IPS-15b (cell line): ENCODE measurements around the gene KIRREL3.

Experiments used
- H3K27me3 ChIP-seq: one replicate; pipeline ENCODE4 v1.6.1; 2013; ENCODE audit warnings: low read length; ENCODE audit not compliant: control insufficient read depth, insufficient read depth
- H3K36me3 ChIP-seq: one replicate; pipeline ENCODE4 v1.6.1; 2013; ENCODE audit warnings: low read length; ENCODE audit not compliant: control insufficient read depth, insufficient read depth
- H3K4me1 ChIP-seq: one replicate; pipeline ENCODE4 v1.6.1; 2013; ENCODE audit warnings: mild to moderate bottlenecking, low read length; ENCODE audit not compliant: control insufficient read depth, insufficient read depth
- H3K4me3 ChIP-seq: one replicate; pipeline ENCODE4 v1.5.1; 2013; ENCODE audit warnings: low read depth, low read length
- H3K9ac ChIP-seq: one replicate; pipeline ENCODE4 v1.6.1; 2013; ENCODE audit warnings: low read depth, mild to moderate bottlenecking, low read length
- H3K9me3 ChIP-seq: one replicate; pipeline ENCODE4 v1.6.1; 2013; ENCODE audit warnings: mild to moderate bottlenecking, low read length; ENCODE audit not compliant: control insufficient read depth, insufficient read depth

Gene KIRREL3

DNA sequence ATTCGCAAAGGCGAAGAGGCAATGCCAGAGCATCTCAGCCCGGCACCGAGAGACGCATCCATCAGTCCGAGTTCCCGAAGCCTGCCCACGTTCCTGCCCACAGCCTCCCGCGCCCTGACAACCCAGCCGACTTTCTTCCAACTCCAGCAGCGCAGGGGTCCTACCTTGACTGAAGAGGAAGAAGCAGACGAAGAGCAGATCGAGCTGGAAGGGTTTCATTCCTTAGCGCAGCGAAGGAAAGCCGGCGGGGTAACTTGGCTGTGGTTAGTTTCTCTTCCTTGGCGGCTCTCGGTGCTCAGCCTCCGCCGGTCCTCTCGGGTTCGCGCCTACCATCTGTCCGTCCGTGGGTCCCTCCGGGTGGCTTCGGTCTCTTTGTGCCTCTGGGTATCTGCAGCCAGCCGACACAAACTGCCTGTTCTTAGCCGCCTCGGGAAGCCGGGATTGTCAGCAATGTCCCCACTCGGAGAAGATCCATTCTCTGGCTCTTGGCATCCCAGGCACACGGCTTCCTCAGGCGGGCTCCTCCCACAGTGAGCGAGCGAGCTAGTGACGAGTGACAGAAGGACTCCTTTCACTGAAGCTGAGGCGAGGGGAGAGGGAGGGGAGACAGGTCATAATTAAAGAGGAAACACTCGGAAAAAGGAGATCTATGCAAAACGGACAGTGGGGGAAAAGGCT lies at the start of gene KIRREL3:
Gene KIRREL3, minus strand, starts transcription at position 480 of the 678 bp plus-strand sequence.
- no peaks in the 10 kb centered on the region for H3K9me3 ChIP-seq
- peak within 1 kb of the TSS; percentile 40 for H3K4me3 ChIP-seq
- peaks cover 7% of the 10 kb centered on the region for H3K4me1 ChIP-seq
- H3K27me3 ChIP-seq = peaks cover 83% of the 10 kb centered on the region
- no peak within 1 kb of the TSS for H3K9ac ChIP-seq
- H3K36me3 ChIP-seq = no peaks in the 10 kb centered on the region

DNA sequence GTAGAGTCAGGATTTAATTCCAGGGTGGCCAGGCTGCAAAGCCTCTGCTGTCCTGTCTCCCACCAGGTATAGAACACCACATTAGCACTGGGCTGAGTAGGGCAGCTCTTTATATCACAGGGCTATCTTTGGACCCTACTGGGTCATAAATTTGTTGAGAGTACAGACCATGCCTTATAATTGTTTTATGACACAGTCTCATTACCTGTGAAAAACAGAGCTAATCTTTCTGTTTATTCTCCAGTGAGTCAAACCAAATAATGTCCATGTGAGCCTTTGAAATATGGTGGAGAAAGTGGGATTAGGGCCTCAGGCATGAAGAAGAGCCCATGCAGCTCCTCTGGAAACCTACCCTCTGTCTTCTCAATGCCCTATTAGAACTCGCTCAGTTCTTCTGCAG lies 49.6 kb upstream of the KIRREL3 start:
- Histone ChIP-seq H3K36me3 (no peaks in the 10 kb centered on the region), H3K27me3 (no peaks in the 10 kb centered on the region), H3K4me3 (no peak overlapping the region), H3K4me1 (peaks cover 4% of the 10 kb centered on the region), H3K9me3 (no peaks in the 10 kb centered on the region), H3K9ac (no peak overlapping the region)

DNA sequence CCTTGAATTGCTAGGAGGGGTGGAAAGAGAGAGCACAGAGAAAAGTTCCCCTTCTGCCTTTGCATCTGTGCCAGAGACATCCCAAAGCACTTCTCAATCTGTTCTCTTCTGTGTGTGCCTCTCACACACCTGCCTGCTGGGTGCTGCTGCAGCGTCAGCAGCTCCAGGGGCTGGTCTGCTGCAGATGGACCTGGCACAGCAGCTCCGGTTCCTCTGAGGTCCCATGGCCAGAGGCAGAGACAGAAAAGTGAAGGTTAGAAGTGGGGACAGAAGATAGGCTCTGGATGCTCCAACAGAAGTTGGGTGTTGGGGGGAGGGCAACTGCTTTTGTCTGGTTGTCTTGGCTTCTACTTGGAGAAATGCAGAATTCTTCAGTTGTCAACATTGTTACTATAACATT lies 48.9 kb upstream of the KIRREL3 start:
- Histone ChIP-seq H3K4me3 (no peak overlapping the region), H3K36me3 (no peaks in the 10 kb centered on the region), H3K9me3 (no peaks in the 10 kb centered on the region), H3K27me3 (no peaks in the 10 kb centered on the region), H3K9ac (no peak overlapping the region), H3K4me1 (peaks cover 4% of the 10 kb centered on the region)

DNA sequence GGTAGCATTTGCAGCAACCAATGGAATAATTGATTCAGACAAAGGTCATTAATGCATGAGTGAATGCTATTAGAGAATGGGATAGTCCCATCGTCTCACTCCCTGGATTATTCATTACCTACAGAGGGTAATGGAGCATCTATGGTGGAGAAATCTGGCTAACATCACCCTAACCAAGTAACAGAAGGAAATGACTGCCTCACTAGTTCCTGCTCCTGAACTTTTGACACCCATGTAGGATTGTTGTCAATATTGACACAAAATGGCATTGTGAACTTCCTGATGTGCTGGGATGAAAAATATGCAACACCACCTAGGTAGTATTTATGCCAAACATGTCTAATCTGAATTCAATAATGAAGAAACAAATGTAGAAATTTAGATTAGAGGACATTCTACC lies 44.0 kb upstream of the KIRREL3 start:
- no peaks in the 10 kb centered on the region for H3K4me1 ChIP-seq
- no peak overlapping the region for H3K4me3 ChIP-seq
- H3K36me3 ChIP-seq = no peaks in the 10 kb centered on the region
- H3K9ac ChIP-seq = no peak overlapping the region
- H3K27me3 ChIP-seq = no peaks in the 10 kb centered on the region
- H3K9me3 ChIP-seq = no peaks in the 10 kb centered on the region

DNA sequence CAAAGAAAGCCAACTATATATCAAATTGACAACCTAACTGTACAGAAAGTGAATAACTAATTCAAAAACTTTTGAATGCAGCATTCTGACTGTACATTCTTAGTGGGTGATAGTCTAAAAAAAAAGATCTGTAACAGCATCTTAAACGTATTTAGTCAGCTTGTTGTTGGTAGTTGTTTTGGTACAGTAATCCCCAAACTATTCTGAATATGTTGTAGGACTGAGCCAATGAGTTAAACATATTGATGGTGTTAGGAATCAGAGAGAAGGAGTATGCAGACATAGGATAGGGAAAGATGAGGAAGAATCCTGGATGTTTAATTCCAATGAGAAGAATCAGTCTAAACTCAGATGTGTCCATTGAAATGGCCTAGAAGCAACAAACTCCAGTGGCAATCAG lies 41.9 kb upstream of the KIRREL3 start:
- Histone ChIP-seq H3K36me3 (no peaks in the 10 kb centered on the region), H3K4me3 (no peak overlapping the region), H3K9me3 (no peaks in the 10 kb centered on the region), H3K4me1 (no peaks in the 10 kb centered on the region), H3K9ac (no peak overlapping the region), H3K27me3 (no peaks in the 10 kb centered on the region)

DNA sequence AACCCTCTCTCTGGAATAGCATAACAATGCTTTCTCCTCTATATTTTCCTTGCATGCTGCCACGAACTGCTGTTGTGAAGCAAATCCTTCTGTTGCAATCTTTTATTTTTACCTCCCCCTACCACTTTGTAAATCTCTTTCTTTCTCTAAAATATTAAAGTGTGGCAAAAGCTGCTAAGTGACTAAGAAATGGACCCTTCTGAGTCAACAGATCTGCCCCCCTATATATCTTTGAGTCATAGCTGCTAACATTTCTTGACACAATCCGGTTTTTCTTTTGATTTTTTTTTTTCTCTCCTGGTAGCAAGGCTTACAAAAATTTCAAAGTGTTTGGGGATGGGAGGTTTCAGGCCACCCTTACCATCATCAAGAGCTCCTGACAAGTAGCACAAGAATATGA lies 39.0 kb upstream of the KIRREL3 start:
- Histone ChIP-seq H3K36me3 (no peaks in the 10 kb centered on the region), H3K27me3 (no peaks in the 10 kb centered on the region), H3K4me3 (no peak overlapping the region), H3K9me3 (no peaks in the 10 kb centered on the region), H3K9ac (no peak overlapping the region), H3K4me1 (no peaks in the 10 kb centered on the region)

DNA sequence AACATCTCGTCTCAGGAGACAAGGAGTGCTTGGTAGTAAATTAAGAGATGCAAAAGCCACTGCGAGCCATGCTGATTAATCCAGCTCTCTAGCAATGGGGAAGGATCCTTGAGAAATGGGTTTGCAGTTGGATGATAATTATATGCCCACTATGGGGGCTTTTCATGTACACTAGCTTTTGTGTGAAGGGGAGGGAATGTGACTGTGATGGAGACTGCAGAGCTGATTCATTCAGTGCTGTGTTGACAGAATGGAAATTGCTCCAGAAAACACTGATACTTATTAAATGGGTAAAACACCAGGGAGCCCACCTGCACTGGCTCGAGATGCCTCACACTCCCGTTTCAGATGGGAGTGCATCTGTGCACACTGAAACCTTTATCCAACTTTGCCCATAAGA lies 37.0 kb upstream of the KIRREL3 start:
- no peak overlapping the region for H3K4me3 ChIP-seq

DNA sequence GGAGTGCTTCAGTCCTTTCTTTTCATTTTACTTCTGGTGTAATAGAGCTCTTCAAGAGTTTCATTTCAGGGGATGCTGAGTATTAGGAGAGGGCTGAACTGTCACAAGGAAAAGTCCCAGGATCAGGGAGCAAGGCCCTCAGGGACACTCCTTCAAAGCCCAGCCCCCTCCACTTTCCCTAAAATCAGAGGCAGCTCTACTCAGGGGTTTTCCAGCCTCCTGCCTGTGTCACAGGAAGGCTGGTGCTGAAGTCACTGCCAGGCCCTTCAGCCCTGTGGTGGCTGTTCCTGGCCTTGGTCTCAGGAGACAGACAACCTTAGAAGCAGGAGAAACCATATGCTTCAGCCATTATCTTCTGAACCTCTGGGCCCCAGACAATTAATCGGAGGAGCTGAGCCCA lies 36.4 kb upstream of the KIRREL3 start:
- Histone ChIP-seq H3K4me1 (no peaks in the 10 kb centered on the region), H3K4me3 (no peak overlapping the region), H3K9me3 (no peaks in the 10 kb centered on the region), H3K27me3 (no peaks in the 10 kb centered on the region), H3K9ac (no peak overlapping the region), H3K36me3 (no peaks in the 10 kb centered on the region)

More for the DNA sequence above, 37.0 kb upstream of the KIRREL3 start:
- Histone ChIP-seq H3K9ac (no peak overlapping the region), H3K4me1 (no peaks in the 10 kb centered on the region), H3K27me3 (no peaks in the 10 kb centered on the region), H3K36me3 (no peaks in the 10 kb centered on the region), H3K9me3 (no peaks in the 10 kb centered on the region)

DNA sequence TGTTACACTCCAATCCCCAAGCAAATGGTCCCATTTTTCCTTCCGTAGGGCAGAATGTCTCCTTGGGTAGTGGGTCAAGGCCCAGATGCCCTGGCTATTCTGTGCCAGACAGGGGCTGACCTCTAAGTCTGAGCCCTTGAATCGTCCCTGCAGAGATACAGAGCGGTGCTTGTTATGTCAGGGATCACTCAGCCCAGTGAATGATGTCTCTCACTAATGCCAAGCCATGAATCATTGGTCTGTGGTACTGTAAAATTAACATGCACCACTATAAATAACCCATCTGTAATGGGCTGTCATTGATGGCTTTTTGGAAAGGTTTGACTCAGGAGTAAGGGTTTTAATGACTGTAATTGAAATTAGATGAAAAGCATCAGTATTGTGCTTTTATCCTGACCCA lies 35.3 kb upstream of the KIRREL3 start:
- no peak overlapping the region for H3K4me3 ChIP-seq
- no peaks in the 10 kb centered on the region for H3K4me1 ChIP-seq
- no peak overlapping the region for H3K9ac ChIP-seq
- no peaks in the 10 kb centered on the region for H3K9me3 ChIP-seq
- H3K27me3 ChIP-seq = no peaks in the 10 kb centered on the region
- H3K36me3 ChIP-seq = no peaks in the 10 kb centered on the region

DNA sequence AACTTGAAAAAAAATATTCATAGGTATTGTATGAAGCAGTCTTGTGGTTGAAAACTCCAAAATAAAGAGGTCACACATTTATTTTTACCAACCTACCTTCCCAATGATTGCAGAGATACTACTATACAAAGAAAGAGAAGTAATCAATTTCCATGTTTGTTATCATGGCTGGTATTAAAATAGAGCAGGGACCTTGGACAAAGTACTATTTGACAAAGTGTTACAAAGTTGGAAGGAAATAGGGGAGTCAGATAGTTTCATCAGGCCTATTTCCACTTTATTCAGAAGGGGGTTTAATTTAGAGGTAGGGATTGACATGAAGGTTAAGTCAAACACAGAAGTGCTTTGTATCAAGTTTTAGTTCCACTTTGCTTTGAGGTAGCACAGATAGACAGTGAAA lies 34.4 kb upstream of the KIRREL3 start:
- H3K4me1 ChIP-seq = no peaks in the 10 kb centered on the region
- H3K27me3 ChIP-seq = no peaks in the 10 kb centered on the region
- H3K9me3 ChIP-seq = no peaks in the 10 kb centered on the region
- H3K4me3 ChIP-seq = no peak overlapping the region
- no peaks in the 10 kb centered on the region for H3K36me3 ChIP-seq
- no peak overlapping the region for H3K9ac ChIP-seq

DNA sequence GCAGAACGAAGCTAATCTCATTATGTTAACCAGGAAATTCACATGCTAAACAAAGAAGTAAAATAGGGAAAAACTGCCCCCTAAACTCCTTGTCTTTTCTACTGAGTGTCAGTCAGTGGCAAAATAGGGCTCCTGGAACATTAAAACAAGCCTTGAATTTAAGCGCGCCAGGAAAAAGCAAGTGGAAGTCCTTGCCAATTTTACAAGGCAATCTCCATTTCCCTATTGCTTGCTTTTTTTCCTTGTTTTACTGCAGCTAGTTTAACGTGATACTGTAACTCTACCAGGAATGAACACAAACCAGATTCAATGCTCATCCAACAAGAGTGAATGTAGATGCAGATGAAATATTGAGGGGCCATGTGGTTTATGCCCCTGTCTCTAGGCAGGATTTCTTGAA lies 28.1 kb upstream of the KIRREL3 start:
- no peaks in the 10 kb centered on the region for H3K4me1 ChIP-seq
- H3K36me3 ChIP-seq = no peaks in the 10 kb centered on the region
- H3K4me3 ChIP-seq = no peak overlapping the region
- no peaks in the 10 kb centered on the region for H3K9me3 ChIP-seq
- no peaks in the 10 kb centered on the region for H3K27me3 ChIP-seq
- no peak overlapping the region for H3K9ac ChIP-seq

DNA sequence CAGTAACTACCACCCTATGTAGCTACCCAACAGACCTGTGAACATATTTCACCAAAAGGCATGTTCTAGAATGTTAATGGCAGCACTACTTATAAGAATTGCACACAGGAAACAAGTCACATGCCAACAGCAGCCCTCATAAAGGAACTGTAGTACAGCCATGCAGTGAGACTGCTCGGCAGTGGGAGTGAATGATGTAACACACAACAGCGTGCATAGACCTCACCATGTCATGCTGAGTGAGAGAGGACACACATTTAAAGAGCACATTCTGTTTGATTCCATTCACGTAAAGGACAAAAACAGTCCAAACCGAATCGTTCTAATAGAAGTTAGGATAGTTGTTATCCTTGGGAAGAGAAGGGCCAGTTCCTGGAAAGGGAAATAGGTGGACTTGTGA lies 27.2 kb upstream of the KIRREL3 start:
- H3K27me3 ChIP-seq = no peaks in the 10 kb centered on the region
- no peaks in the 10 kb centered on the region for H3K36me3 ChIP-seq
- H3K4me1 ChIP-seq = no peaks in the 10 kb centered on the region
- H3K9me3 ChIP-seq = no peaks in the 10 kb centered on the region
- H3K9ac ChIP-seq = no peak overlapping the region
- H3K4me3 ChIP-seq = no peak overlapping the region
